Testis (tissue), 2 donors: ENCODE results near the gene SLC25A30.

Experiments
- POLR2A ChIP-seq: fragments of 450-650 bp; IDR thresholded peaks from one replicate; pipeline ENCODE4 v1.6.1; 2017; ENCODE audit warnings: antibody characterized with exemption, mild to moderate bottlenecking, moderate library complexity
- TF ChIP-seq, protein P1 (sequence below), 3 experiments: fragments of 450-650 bp in 2 of 3; fragments of 200-600 bp in 1 of 3; sonication (generic) in 1 of 3; IDR thresholded peaks; one replicate each; pipeline ENCODE4 v1.5.1; 2016 to 2019; ENCODE audit warnings: antibody characterized with exemption in 3 of 3, mild to moderate bottlenecking in 2 of 3, moderate library complexity in 1 of 3

GRCh38 chr13:45436953-45437352 lies 18.8 kb upstream of the SLC25A30 start:
- TF ChIP-seq, protein P1, sequence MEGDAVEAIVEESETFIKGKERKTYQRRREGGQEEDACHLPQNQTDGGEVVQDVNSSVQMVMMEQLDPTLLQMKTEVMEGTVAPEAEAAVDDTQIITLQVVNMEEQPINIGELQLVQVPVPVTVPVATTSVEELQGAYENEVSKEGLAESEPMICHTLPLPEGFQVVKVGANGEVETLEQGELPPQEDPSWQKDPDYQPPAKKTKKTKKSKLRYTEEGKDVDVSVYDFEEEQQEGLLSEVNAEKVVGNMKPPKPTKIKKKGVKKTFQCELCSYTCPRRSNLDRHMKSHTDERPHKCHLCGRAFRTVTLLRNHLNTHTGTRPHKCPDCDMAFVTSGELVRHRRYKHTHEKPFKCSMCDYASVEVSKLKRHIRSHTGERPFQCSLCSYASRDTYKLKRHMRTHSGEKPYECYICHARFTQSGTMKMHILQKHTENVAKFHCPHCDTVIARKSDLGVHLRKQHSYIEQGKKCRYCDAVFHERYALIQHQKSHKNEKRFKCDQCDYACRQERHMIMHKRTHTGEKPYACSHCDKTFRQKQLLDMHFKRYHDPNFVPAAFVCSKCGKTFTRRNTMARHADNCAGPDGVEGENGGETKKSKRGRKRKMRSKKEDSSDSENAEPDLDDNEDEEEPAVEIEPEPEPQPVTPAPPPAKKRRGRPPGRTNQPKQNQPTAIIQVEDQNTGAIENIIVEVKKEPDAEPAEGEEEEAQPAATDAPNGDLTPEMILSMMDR (IDR thresholded peaks at IDR 0.05), result no peak
- TF ChIP-seq POLR2A, result no peak
